ENCODE measurements around the gene RTP2. TPM values are rescaled to one million over a fixed set of nuclear protein-coding genes. Genes with fewer than 3 reads are reported as not detected.

The RTP2 gene
- total RNA-seq, 2 experiments from 2014 or later, result not detected

GRCh38 chr3:187742351-187743171 lies 40.2 kb upstream of the RTP2 start:
- POLR2A ChIA-PET, result interaction anchor here (0.8 to 9.2 kb wide), 23 partner anchors 35 to 1211 kb away, joined by 3 to 271 read pairs (median 5); partner anchors contain the start of gene LPP
- Mint-ChIP-seq H3K36me3 (peaks cover 17% of the 10 kb centered on the region), H3K27me3 (no peaks in the 10 kb centered on the region), H3K4me1 (peaks cover 33% of the 10 kb centered on the region), H3K27ac (peak overlapping the region; percentile 99), H3K4me3 (peak overlapping the region; percentile 99), H3K9me3 (no peaks in the 10 kb centered on the region)
- ATAC-seq (ENCODE audit: low read depth) (no peak), DNase-seq (no peak)

- Mint-ChIP-seq H3K27me3 (no peaks in the 10 kb centered on the region), H3K36me3 (peaks cover 17% of the 10 kb centered on the region), H3K9me3 (no peaks in the 10 kb centered on the region), H3K4me1 (peaks cover 32% of the 10 kb centered on the region), H3K4me3 (peak overlapping the region; percentile 99), H3K27ac (peak overlapping the region; percentile 99)
- POLR2A ChIA-PET, result interaction anchor here (0.8 to 9.2 kb wide), 24 partner anchors 58 to 1213 kb away, joined by 3 to 271 read pairs (median 8); partner anchors contain the start of gene LPP
- ATAC-seq (ENCODE audit: low read depth), result peak; percentile 27
- DNase-seq, result peak; percentile 80
These were observed 39.3 kb upstream of the RTP2 start for GRCh38 chr3:187741403-187742350.

- Mint-ChIP-seq H3K4me1 (peaks cover 33% of the 10 kb centered on the region), H3K27ac (peak overlapping the region; percentile 99), H3K9me3 (no peaks in the 10 kb centered on the region), H3K36me3 (peaks cover 12% of the 10 kb centered on the region), H3K27me3 (no peaks in the 10 kb centered on the region), H3K4me3 (peak overlapping the region; percentile 99)
- POLR2A ChIA-PET, result interaction anchor here (0.5 to 5.4 kb wide), 31 partner anchors 10 to 1391 kb away, joined by 3 to 46 read pairs (median 4); partner anchors contain the start of gene LPP
- DNase-seq (peak; percentile 83), ATAC-seq (ENCODE audit: low read depth) (peak; percentile 1)
These were observed 38.4 kb upstream of the RTP2 start for GRCh38 chr3:187740421-187741399.

GRCh38 chr3:187739561-187740332 lies 37.4 kb upstream of the RTP2 start:
- peaks cover 30% of the 10 kb centered on the region for H3K4me1 Mint-ChIP-seq
- POLR2A ChIA-PET, result interaction anchor here (0.5 to 5.4 kb wide), 27 partner anchors 11 to 1392 kb away, joined by 3 to 46 read pairs (median 4); partner anchors contain the start of gene LPP
- no peaks in the 10 kb centered on the region for H3K9me3 Mint-ChIP-seq
- H3K36me3 Mint-ChIP-seq, result peaks cover 11% of the 10 kb centered on the region
- H3K4me3 Mint-ChIP-seq, result peak overlapping the region; percentile 99
- H3K27ac Mint-ChIP-seq, result peak overlapping the region; percentile 99
- peak; percentile 90 for DNase-seq
- H3K27me3 Mint-ChIP-seq, result no peaks in the 10 kb centered on the region
- ATAC-seq (ENCODE audit: low read depth), result peak; percentile 25

GRCh38 chr3:187739094-187739560 lies 36.8 kb upstream of the RTP2 start:
- POLR2A ChIA-PET, result interaction anchor here (0.6 to 5.4 kb wide), 15 partner anchors 198 to 1407 kb away, joined by 3 to 46 read pairs (median 4); no protein-coding TSS in a partner anchor
- H3K27me3 Mint-ChIP-seq, result no peaks in the 10 kb centered on the region
- peaks cover 5% of the 10 kb centered on the region for H3K36me3 Mint-ChIP-seq
- H3K4me3 Mint-ChIP-seq, result peak overlapping the region; percentile 99
- ATAC-seq (ENCODE audit: low read depth) (no peak), DNase-seq (peak; percentile 68)
- H3K27ac Mint-ChIP-seq, result peak overlapping the region; percentile 99
- no peaks in the 10 kb centered on the region for H3K9me3 Mint-ChIP-seq
- peaks cover 30% of the 10 kb centered on the region for H3K4me1 Mint-ChIP-seq

GRCh38 chr3:187738331-187739093 lies 36.2 kb upstream of the RTP2 start:
- Mint-ChIP-seq H3K9me3 (no peaks in the 10 kb centered on the region), H3K4me1 (peaks cover 30% of the 10 kb centered on the region), H3K27ac (peak overlapping the region; percentile 99), H3K36me3 (peaks cover 1% of the 10 kb centered on the region), H3K27me3 (no peaks in the 10 kb centered on the region), H3K4me3 (peak overlapping the region; percentile 99)
- ATAC-seq (ENCODE audit: low read depth), result peak; percentile 16
- peak; percentile 68 for DNase-seq
- POLR2A ChIA-PET, result interaction anchor here (0.5 to 5.4 kb wide), 15 partner anchors 8 to 1408 kb away, joined by 3 to 46 read pairs (median 4); no protein-coding TSS in a partner anchor

- ATAC-seq (ENCODE audit: low read depth) (no peak), DNase-seq (no peak)
- H3K36me3 Mint-ChIP-seq, result peaks cover 4% of the 10 kb centered on the region
- POLR2A ChIA-PET, result interaction anchor here (1.1 to 5.4 kb wide), 6 partner anchors 9 to 1304 kb away, joined by 3 to 46 read pairs (median 7); no protein-coding TSS in a partner anchor
- H3K4me3 Mint-ChIP-seq, result peak overlapping the region; percentile 99
- H3K27me3 Mint-ChIP-seq, result no peaks in the 10 kb centered on the region
- H3K9me3 Mint-ChIP-seq, result no peaks in the 10 kb centered on the region
- peaks cover 30% of the 10 kb centered on the region for H3K4me1 Mint-ChIP-seq
- peak overlapping the region; percentile 99 for H3K27ac Mint-ChIP-seq
These were observed 35.6 kb upstream of the RTP2 start for GRCh38 chr3:187738071-187738330.

GRCh38 chr3:187737368-187738070 lies 35.2 kb upstream of the RTP2 start:
- H3K27me3 Mint-ChIP-seq, result no peaks in the 10 kb centered on the region
- POLR2A ChIA-PET, result interaction anchor here (0.6 to 5.4 kb wide), 12 partner anchors 8 to 1530 kb away, joined by 3 to 46 read pairs (median 3); partner anchors contain the start of gene BCL6
- ATAC-seq (ENCODE audit: low read depth) (no peak), DNase-seq (peak; percentile 72)
- peaks cover 27% of the 10 kb centered on the region for H3K4me1 Mint-ChIP-seq
- H3K27ac Mint-ChIP-seq, result peak overlapping the region; percentile 99
- no peaks in the 10 kb centered on the region for H3K9me3 Mint-ChIP-seq
- peak overlapping the region; percentile 99 for H3K4me3 Mint-ChIP-seq
- H3K36me3 Mint-ChIP-seq, result peaks cover 4% of the 10 kb centered on the region

- ATAC-seq (ENCODE audit: low read depth), result no peak
- Mint-ChIP-seq H3K4me3 (peak overlapping the region; percentile 99), H3K27ac (peak overlapping the region; percentile 36), H3K27me3 (no peaks in the 10 kb centered on the region), H3K9me3 (no peaks in the 10 kb centered on the region), H3K4me1 (peaks cover 26% of the 10 kb centered on the region), H3K36me3 (peaks cover 4% of the 10 kb centered on the region)
- DNase-seq, result no peak
- POLR2A ChIA-PET, result interaction anchor here (0.5 to 5.4 kb wide), 12 partner anchors 8 to 1531 kb away, joined by 3 to 46 read pairs (median 3); partner anchors contain the start of gene BCL6
These were observed 34.6 kb upstream of the RTP2 start for GRCh38 chr3:187737006-187737367.

- Mint-ChIP-seq H3K4me1 (peaks cover 22% of the 10 kb centered on the region), H3K9me3 (no peaks in the 10 kb centered on the region), H3K27me3 (no peaks in the 10 kb centered on the region), H3K4me3 (no peak overlapping the region), H3K36me3 (peaks cover 3% of the 10 kb centered on the region), H3K27ac (no peak overlapping the region)
- DNase-seq, result no peak
- no peak for ATAC-seq (ENCODE audit: low read depth)
- POLR2A ChIA-PET, result interaction anchor here (0.5 to 5.4 kb wide), 9 partner anchors 9 to 1531 kb away, joined by 3 to 46 read pairs (median 3); partner anchors contain the start of gene BCL6
These were observed 34.1 kb upstream of the RTP2 start for GRCh38 chr3:187736418-187736871.

Data from activated naive CD8-positive, alpha-beta T cell treated with anti-CD3 and anti-CD28 coated beads, Interleukin-2, amount 10 ng/mL, durations not matched to agents 7 days and 5 days (primary cell).